ENCODE measurements around the gene S100A3.

The S100A3 gene

DNA sequence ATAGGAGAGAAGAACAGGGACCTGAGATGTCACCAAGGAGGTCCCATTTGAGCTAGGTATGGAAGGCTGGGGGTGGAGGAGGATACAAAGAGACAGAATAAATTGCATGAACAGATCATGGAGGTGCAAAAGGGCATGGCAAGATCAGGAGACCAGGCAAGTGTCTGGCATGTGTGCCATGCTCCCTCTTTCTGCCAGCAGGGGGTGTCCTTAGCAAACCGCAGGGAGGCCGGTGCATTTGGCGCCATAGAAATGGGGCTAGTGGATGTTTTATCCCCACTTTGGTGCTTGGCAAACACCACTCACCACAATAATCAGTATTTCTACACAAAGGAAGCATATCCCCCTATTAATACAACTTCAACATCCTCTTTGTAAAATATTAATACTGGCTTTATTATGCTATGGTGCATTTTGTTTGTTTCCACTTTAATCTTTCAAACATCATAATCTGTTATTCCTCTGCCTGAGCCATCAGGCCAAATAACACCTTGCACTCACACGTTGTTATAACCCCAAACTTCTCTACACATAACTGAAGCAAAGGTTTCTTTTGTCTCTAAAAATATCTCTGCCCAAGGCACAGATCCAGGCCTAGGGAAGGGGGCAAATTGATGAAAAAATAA lies 39.2 kb downstream of the S100A3 start:
- peak; percentile 52 for DNase-seq (ENCODE audit: low read depth)

GRCh38 chr1:153509036-153509435 lies 40.0 kb downstream of the S100A3 start:
- no peak for DNase-seq (ENCODE audit: low read depth)

DNA sequence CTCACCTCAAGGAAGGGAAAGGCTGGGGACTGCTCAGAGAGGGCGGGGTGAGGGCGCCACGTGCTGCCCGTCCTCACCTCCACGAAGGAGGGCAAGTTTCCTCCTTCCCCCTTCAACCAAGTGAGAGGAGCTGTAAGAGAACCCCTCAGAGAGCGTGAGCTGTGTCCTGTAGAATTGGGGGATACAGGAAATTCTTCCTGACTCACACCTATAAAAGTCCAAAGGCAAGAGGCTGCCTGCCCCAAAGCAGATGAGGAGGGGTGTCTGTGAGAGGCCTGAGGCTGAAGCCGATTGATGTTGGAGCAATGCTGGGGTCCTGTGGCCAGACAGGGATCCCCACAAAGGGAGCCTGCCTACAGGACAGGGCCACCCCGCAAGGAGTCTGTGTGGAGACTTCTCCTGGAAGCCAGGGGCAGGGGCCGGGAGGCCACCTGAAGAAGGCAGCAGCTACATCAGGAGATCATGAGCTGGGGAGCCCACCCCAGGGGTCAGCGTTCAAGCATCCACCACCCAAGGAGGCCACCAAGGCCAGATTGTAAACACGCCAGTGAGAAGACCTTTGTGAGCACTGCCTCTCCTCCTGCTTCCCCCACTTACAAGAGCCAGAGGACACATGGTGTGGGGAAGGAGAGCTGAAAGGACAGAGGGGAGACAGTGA lies 41.0 kb downstream of the S100A3 start:
- no peak for DNase-seq (ENCODE audit: low read depth)

DNA sequence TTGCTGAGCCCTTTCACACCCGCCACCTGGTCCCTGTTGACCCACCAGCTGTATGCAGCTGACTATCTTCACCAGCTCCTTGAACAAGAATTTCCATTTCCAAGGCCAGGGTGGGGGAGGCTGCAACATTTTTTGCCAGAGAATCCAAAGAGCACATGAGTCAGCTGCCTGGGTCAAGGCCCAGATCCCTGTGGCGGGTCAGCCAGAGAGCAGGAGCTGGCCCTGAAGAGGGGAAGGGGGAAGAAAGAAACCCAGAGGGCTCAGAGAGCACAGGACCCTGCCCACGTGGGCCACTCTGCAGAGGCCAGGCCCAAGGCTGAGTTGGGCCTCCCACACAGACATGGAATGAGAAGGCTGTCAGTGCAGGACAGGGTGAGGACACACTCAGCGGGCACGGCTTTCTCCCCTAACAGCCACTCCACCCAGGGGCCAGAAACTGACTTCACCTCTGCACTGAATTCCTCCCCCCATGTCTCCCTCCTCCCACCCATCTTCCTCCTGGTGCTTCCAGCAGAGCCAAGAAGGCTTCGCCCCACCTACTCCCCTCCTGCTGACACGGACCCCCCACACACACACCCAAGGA lies 42.1 kb downstream of the S100A3 start:
- DNase-seq (ENCODE audit: low read depth), result no peak

GRCh38 chr1:153506386-153506785 lies 42.7 kb downstream of the S100A3 start:
- DNase-seq (ENCODE audit: low read depth), result no peak

- DNase-seq (ENCODE audit: low read depth), result no peak
Observed at GRCh38 chr1:153505576-153505975, 43.5 kb downstream of the S100A3 start.

GRCh38 chr1:153503766-153504165 lies 45.3 kb downstream of the S100A3 start:
- no peak for DNase-seq (ENCODE audit: low read depth)

DNA sequence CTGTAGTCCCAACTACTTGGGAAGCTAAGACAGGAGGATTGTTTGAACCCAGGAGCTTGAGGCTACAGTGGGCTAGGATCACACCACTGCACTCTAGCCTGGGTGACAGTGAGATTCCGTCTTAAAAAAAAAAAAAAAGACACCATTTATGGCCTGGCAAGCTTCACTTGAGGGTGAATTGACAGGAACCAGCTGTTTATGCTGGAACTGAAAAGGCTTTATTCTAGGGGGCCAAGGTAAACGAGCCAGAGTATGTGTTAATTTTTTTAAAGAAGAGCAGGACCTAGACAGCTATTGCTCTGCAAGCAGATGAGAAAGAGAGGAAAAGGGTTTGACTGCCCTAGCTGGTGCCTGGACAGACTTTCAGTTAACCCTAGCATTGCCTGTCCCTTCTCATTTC lies 50.3 kb downstream of the S100A3 start:
- DNase-seq (ENCODE audit: low read depth), result no peak
